NCI-H2107 (cell line): ENCODE measurements around the gene TLX3.
"Not testable (repeated sequence)": the region's sequence is repeated elsewhere in the genome, so short reads cannot be mapped to it uniquely, and the experiment has no call there.

Experiments used
- DNase-seq: peaks from one replicate; lab custom pipeline; 2025; lab: John Stamatoyannopoulos, UW

The TLX3 gene

DNA sequence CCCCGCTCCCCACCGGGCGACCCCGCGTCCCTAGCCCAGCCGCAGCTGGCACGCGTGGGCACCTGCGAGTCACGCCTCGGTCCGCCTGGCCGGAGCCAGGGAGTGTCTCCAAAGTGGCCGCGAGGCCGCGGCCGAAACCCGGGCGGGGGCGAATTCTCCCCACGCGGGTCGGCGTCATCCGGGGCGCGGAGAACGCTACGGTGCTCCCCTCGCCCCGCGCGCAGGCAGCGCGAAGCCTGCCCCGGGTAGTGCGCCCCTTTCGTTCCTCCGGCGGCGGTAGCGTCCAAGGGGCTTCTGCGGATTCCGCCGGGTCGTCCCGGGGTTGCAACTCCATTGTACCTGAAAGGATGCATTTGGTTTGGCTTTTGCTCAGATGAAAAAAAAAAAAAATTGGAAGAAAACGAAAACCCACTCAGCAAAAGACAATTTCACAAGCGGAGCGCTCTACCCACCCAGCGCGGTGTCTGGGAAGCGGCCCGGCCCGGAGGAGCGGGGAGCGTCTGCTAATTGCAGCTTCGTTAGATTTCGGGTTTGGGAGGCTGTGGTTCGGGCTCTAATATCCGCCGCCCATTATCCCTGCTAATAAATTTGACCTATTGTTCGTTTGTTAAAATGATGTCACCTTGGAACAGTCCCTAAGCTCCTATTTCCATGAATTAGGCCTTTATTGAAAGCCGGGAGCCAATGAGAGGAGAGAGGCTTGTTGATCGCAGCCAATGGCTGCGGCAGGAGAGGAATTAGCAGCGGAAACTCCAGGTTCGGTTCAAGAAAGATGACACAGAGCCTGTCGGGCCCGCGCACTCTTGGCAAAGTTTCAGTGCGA is at the start of gene TLX3:
Gene TLX3, plus strand, starts transcription at position 796 of the 823 bp plus-strand sequence. CDS start 118 bp downstream, outside the sequence.
- DNase-seq, result no peak

DNA sequence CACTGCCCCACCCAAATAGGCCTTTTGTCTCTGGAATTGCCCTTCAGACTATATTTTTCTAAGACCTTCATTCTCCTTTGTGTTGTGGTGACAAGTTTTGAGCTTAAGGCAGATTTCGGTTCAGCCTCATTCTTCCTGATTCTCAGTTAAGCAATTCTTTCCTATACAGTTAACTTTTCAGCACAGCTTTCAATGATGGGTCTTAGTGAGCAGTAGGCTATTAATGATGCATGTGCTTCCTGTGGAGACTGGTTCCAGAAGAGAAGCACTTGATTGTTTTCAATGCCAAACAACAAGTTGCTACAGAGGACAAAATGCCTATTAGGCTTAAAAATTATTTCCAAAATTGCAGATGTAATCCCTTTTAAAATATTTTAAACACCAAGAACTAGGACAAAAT is 47.7 kb upstream of the TLX3 start:
- DNase-seq, result no peak

DNA sequence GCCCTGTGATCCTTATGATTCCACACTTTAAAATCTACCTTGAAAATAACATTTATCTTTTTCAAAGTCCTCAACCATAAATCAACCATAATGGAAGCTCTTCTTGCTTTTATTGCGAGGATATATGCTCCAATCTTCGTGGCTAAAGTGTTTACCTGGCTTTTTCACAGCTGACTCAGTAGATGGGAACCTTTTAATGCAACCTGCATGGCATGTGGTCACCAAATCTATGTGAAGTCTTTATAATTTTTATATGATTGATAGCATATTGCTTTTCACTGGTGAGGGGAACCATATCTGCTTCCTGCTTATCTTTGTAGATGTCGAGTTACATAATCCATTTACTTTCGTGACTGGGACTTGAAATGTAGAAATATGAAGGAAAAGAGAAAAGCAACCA is 47.1 kb upstream of the TLX3 start:
- no peak for DNase-seq

DNA sequence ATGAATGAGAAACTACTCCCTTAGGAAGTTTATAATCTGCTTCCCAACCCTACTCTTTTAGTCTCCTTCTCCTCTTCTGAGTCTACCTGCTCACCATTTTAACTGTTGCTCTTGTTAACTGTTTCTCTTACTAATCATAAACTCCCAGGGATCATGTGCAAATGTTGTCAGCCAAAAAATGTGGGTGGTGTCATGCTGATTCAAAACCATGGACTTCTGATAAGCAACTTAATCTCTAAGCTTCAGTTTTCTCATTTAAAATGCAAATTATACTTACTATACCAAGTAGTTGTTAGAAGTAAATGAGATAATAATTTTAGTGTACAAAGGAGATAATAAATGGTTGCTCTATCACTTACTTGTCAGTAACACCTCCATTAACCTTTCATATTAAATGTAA is 45.9 kb upstream of the TLX3 start:
- DNase-seq, result no peak

DNA sequence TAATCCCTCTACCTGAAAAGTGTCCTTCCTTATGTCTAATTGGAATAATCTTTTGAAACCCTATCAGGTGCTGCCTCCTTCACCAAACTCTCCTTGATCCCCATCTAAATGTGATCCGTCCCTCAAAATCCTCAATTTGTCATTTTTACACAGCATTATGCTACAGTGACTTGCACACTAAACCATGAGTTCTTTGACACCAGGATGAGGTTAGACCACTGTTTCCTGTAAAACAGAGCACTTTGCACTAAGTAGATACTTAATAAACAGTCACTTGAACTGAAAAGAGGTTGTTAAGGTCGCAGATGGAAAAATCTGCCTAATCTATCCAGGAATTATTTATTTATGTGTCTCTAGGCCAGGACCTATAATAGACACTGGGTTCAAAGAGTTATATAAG is 44.2 kb upstream of the TLX3 start:
- DNase-seq, result no peak

DNA sequence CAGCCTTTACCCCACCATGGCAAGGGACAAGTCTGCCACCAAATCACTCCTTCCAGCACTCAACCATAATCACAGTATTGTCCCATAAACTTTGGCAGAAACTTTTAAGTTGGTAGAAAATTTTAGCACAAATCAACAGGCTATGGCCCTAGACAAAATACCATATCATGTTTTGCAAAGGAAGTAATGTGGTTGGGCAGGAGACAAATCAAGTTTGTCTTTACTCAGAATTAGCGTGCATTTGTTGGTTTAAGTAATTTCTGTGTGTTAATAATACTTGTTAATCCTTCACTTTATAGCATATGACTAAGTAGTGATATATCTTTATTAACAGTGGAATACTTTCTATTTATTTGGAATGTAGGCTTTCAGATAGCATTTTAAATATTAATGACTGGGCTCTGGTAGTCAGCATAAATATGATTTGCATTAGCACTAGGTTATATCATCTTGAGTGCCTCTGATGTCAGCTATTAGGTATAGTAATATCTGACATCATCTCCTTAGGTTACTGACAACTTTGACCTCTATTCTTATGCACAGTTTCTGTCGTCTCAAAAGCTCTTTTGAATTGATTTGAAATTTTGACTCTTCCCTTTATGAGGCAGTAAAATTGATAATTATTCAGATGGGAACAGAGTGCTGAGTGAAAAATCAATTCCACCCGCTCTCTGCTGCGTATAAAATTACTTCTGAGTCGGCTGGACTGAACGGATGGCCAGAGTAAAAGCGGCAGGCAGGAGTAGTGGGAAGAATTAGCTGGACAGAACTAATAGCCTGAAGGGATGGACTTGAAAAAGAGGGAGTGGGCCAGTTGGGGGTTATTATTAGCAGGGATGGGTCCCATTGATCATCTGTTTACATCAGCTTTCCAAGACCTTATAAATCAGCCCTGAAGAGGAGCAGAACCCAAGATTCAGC is 40.1 kb upstream of the TLX3 start:
- DNase-seq, result no peak

DNA sequence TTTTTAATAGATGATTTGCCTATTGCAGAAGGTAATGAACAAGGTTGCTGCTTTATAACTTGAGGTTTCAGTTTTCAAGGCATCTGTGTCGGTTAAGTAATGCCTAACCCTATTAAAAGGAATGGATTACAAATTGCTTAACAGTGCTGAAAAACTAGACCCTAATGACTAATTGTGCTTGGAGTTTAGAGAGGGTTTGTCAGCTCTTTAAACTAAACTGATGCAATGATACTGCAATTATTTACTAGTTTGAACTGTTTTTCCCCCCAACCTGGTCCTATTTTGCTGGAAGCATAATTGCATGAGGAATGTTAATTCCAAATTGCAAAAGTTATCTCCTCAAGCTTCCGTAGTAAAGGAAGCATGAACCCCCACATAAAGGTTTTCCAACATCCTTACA is 39.3 kb upstream of the TLX3 start:
- DNase-seq, result no peak

DNA sequence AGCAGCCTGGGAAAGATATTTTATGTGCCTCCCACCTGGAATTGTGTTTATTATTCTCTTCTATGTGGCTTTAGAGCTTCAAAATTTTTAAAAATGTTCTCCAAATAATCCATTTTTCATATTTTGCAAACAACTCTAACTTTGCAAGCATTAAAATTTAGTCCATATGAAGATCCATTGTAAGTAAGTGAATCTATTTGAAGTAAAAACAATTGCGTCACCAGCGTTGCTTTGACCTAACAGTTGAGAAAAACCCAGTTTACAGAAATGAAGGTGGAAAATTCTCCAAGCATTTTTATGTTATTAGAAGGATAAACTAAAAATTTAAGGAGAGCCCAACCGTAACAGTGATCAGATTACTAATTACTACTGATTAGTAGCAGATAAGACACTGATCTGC is 38.9 kb upstream of the TLX3 start:
- DNase-seq, result no peak

DNA sequence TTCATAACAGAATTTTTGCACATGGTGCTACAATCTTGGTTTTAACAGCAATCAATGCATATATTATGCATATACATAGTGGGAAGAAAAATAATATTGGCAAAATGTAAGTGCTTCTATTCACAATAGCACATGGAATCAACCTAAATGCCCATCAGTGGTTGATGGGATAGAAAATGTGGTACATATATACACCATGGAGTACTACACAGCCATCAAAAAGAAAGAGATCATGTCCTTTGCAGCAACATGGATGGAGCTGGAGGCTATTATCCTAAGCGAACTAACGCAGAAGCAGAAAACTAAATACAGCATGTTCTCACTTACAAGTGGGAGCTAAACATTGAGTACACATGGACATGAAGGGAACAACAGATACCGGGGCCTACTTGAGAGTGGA is 37.2 kb upstream of the TLX3 start:
- DNase-seq, result no peak

DNA sequence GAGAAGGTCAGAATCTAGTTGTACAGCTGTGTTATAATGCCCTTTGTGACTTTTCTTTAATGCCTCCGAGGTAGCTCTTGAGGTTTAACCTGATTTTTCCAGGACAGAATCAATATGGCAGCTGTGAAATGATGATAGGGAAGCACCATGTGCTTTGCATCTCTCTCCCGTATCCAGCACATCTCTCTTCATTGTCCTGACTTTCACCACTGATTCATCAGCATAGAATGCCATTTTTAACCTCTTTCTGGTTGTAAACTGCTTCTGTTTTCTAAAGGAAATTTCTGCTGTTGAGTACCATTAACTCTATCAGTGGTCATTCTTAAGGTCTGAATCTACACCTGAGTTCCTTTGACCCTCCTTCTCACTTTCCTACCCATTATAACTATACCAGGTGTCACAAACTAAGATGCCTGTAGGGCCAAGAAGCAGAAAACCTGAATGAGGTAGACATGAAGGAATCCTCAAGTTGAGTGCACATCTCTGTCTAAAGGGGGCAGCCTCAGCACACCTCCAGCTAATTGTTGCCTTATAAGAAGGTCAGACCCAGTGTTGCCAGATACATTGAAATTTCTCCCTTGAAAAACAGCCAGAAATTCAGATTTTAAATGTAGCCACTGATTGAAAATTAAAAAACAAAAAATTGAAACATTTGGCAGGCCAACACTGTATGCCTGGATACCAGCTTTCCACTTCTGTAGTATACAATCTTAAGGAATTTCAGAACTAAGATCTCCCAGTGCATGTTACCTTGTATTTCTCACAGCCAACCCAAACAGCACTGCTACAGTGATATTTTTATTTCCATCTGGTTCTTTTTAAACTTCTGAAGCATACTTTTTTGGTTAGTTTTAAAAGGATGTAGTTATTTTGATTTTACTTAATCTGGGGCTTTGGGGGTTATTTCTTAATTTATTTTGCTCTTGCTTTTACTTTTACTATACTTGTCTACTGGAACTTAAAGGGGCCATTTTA is 35.8 kb upstream of the TLX3 start:
- no peak for DNase-seq

DNA sequence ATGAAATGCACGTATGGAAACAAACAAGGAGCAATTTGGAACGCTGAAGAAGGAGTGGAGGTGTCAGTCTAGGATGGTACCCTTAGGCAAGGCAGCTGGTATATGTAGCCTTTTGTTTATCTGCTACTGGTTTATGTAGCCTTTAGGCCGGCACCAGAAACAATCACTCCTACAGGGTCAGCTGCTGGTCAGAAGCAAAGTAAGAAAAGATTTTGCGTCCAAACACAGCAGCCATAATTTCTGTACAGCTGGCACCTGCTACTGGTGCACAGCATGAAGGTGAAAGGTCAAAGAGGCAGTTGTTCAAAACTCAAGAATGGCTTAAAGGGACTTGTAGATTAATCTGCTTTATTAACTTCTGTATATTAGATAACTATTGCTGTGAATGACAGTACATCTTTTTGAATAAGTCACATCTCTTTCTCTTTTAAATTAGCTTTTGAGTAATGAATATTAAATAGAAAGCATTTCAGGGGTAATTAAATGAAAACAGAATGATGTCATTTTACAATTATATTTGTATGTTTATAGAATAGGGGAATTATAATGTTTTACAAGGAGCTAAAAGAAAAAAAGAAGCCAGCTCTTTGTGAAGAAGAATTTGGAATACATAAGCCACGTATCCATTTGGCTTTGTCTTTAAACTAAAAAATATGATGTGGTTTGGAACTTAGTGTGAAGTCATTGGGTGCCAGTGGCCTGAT is 33.1 kb upstream of the TLX3 start:
- no peak for DNase-seq

DNA sequence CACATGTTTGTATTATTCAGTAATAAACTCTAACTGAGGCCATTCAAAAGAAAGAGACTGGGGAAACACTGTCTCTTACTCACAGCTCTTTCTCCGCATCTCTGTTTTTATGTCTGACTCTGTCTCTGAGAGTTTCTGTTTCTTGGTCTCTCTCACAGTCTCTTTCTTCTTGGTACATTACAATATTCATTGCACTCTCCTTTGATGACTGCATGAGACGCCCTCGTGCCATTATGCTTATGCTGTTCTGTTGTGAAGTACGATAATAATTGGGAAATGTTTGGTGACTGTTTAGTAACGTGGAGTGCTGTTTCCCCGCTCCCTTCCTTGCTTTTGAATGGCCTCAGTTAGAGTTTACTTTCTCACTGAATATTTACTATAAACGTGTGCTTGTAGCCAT is 25.3 kb upstream of the TLX3 start:
- DNase-seq, result no peak

DNA sequence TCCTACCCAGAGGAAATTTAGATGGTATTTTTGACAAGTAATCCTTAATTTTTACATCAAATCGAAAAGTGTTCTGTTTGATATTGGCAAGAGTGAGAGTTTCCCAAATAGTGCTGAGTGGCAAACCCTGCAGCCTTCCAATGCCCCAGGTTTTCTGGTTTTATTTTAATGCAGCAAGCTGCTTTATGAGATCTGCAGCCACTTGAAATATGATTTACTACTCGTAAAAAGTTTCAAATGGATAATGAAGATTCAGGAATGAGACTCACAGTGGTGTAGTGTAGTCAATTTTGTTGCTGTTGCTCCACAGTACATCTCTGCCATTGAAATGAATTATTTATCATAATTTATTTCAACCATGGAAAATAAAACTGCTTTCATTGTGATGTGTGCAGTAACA is 23.6 kb upstream of the TLX3 start:
- DNase-seq, result no peak

DNA sequence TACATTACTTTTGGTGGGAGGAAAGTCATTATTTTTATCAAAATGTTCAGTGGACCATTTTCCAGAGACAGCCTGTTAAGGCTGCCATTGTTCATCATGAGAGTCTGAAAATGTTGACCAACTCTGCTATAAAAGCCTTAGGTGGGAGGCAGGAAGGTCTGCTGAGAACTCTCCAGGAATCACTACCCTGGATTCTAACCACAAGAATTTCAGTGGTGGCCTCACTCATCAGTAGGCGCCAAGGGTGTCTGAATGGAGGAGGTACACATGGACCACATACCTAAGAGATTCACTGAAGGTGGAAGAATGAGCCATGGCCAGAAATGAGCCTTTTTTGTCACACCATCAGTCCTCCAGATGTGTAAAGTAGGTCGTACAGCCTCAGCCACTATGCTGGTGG is 21.0 kb upstream of the TLX3 start:
- no peak for DNase-seq

DNA sequence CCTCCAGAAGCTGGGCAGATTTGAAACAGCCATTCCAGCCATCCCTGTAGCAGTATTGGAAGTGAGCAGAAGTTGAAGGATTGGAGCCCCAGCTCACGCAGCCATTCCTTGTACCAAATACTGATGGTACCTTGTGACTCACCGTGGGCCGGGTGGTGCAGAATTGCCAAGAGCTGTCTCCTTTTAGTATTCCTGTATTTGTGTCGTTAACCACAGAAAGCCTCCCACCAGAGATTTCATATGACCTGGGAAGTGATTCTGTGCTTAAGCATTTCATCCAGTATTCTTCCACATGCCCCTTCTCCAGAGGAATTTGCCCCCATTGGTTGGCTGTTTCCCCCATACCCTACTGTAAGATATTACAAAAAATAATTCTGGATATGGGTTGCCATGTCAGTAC is 17.7 kb upstream of the TLX3 start:
- no peak for DNase-seq

DNA sequence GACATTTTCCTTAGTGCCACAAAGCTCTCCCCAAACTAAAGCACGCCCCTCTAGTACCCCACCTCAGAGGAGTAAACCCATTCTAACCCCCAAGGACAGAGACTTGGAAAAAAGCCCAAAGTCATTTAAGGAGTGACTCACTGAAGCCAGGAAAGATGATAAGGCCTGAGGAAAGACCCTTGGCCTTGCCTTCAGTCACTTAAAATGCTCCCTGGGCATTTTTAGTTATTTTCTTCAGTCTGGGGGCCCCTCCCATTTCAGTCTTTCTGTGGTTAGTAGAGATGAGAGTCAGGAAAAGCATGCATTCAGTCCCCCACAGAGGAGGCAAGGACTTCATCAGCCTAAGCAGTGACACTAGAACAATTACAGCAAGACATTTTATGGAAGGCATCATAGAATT is 13.7 kb upstream of the TLX3 start:
- DNase-seq, result no peak

DNA sequence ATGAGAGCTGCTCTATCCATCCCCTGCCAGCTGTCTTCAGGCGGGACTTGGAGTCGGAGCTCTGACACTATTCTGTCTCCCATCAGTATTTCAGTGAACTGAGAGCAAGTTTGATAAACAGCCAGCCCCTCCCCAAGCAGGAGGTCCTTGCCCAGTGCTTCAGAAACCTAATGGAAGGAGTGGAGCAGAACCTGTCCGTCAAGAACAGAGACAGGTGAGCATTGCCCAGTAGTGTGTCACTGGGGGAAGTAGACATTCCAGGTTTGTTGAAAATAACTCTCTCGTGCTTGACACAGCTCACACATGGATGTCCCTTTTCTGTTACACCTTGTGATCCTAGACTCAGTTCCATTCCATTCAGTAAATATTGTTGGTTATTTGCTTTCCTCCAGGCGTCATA is 13.2 kb upstream of the TLX3 start:
- DNase-seq, result no peak

DNA sequence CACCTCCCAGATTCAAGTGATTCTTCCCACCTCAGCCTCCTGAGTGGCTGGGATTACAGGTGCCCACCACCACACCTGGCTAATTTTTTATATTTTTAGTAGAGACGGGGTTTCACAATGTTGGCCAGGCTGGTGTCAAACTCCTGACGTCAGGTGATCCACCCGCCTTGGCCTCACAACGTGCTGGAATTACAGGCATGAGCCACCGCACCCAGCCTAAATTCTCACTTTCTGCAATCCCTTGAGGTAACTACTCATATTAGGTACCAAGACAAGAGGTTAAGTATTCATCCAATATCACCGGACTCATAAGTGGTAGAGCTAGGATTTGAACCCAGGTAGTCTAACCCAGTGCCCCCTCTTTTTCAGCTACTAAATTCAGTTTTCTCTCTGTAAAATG is 11.1 kb upstream of the TLX3 start:
- DNase-seq, result not testable (repeated sequence)

DNA sequence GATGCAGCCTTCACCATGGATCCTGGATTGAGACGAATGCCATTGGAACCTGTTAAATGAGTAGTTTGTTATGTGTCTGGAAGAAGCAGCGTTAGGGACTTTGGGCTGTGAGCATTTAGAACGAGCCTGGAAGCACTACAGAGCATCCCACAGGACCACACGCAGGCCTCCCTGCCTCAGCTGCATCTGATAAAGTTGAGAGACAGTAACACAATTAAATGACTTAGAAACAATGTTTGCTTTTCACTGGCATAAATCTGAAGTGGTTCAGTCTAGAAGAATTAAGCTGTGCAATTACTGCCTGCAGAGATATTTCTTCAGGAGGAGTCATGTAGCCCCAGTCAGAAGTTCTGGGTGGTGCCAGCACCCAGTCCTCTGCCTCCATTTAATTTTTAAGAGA is 9.8 kb upstream of the TLX3 start:
- no peak for DNase-seq

DNA sequence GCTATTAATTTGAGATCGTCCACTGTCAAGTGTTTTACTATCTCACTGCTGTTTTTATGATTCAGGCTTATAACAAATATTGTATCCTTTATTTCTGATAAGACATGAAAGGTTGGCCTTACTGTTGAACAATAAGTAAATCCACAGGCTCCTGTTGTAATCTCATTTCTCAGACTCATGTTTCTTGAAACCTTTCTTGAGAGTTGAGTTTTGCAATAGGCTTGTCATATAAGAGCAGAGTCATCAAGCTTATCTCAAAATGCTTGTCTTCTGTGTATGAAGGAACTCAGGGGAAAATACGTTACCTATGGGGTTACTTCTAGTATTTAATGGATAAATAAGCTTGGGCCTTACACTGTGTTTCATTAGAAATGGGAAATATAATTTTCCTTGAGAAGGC is 9.2 kb upstream of the TLX3 start:
- DNase-seq, result no peak

DNA sequence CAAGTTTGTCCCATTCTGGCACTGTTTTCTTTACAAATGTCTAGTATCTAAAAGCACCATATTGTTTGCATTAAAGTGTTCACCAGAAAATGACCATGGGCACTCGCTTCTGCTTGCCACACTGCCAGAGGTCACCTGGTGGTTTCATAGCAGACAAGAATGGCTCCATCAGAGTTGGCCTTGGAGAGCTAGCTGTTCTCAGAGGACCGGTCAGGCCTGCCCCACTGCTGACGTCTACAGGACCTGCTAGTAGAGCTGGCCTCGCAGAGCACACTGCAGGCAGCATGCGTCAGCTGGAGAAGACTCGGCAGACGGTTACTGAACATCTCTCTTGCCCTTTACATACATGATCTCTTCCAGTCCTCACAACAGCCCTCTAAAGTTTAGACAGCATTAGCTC is 8.7 kb upstream of the TLX3 start:
- no peak for DNase-seq
